Brain microvascular endothelial cell (primary cell): ENCODE measurements around the gene ST6GALNAC5.

Source experiments
- DNase-seq: peaks from one replicate; pipeline ENCODE4 v3.0.0-alpha.2; 2020
- H3K27ac ChIP-seq: fragments of 250-450 bp; sonication (Bioruptor Pico); 2 replicates; pipeline ENCODE4 v1.5.1; 2020; ENCODE audit warnings: mild to moderate bottlenecking, moderate library complexity
- H3K27me3 ChIP-seq: fragments of 250-450 bp; sonication (Bioruptor Pico); replicated peaks from 2 replicates; pipeline ENCODE4 v1.5.1; 2020; ENCODE audit warnings: mild to moderate bottlenecking
- H3K36me3 ChIP-seq: fragments of 250-450 bp; sonication (Bioruptor Pico); replicated peaks from 2 replicates; pipeline ENCODE4 v1.5.1; 2020; ENCODE audit warnings: mild to moderate bottlenecking
- H3K4me3 ChIP-seq: 2 replicates; pipeline ENCODE4 v1.5.1; 2011; ENCODE audit warnings: low read depth, mild to moderate bottlenecking, control low read depth, low read length, moderate library complexity
- CTCF ChIP-seq: IDR thresholded peaks from 2 replicates; pipeline ENCODE4 v1.5.1; 2011; ENCODE audit warnings: low read depth, mild to moderate bottlenecking, moderate library complexity, low read length, control low read depth, inconsistent platforms; ENCODE audit errors: missing control alignments
- in situ Hi-C: cut with HindIII; loops from 2 replicates; pipeline ENCODE4 v1.10.0; 2017; ENCODE audit warnings: low sequenced_read_pairs, low pct_ligation_motif_present

ST6GALNAC5 gene

GRCh38 chr1:76861149-76861548 lies 6.1 kb upstream of the ST6GALNAC5 start:
- in situ Hi-C loops: no loop called here
- no peak for DNase-seq
- TF ChIP-seq CTCF: no peak
- H3K27me3 ChIP-seq: peaks cover 4% of the 10 kb centered on the region
- H3K4me3 ChIP-seq: no peak overlapping the region
- no peak overlapping the region for H3K27ac ChIP-seq
- H3K36me3 ChIP-seq: no peaks in the 10 kb centered on the region

- peaks cover 8% of the 10 kb centered on the region for H3K27me3 ChIP-seq
Observed at GRCh38 chr1:76862447-76862846, 4.8 kb upstream of the ST6GALNAC5 start.

GRCh38 chr1:76864383-76864782 lies 2.9 kb upstream of the ST6GALNAC5 start:
- DNase-seq: no peak
- H3K27me3 ChIP-seq: peaks cover 28% of the 10 kb centered on the region
- H3K36me3 ChIP-seq: no peaks in the 10 kb centered on the region
- in situ Hi-C loops: no loop called here
- no peak for TF ChIP-seq CTCF
- H3K27ac ChIP-seq: no peak overlapping the region
- no peak overlapping the region for H3K4me3 ChIP-seq

More at GRCh38 chr1:76862447-76862846, 4.8 kb upstream of the ST6GALNAC5 start:
- DNase-seq: peak; percentile 54
- Histone ChIP-seq H3K36me3 (no peaks in the 10 kb centered on the region), H3K27ac (no peak overlapping the region), H3K4me3 (no peak overlapping the region)
- TF ChIP-seq CTCF: no peak
- in situ Hi-C loops: no loop called here

GRCh38 chr1:76865696-76866286 lies 1.5 kb upstream of the ST6GALNAC5 start:
- DNase-seq: no peak
- Histone ChIP-seq H3K27ac (no peak overlapping the region), H3K4me3 (no peak overlapping the region), H3K27me3 (peaks cover 34% of the 10 kb centered on the region), H3K36me3 (no peaks in the 10 kb centered on the region)
- TF ChIP-seq CTCF: no peak
- in situ Hi-C loops: no loop called here

DNA sequence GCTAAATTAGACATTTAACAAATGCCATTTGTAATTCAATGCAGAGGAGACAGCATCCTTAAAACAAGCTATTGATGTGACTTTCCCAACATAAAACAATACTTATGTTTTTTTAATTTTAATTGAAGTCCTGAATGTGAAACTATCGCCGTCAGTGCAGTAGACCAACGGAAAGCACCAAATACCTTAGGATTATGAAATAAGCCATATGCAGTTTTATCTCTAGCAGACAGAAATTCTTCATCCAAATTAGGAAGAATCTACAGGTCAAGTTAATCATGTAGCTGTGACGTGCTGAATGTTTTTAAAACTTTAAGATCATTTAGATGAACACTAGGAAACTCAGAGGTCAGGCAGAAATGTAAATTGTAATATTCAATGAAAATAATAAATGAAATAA lies 714 bp upstream of the ST6GALNAC5 start:
- H3K4me3 ChIP-seq: no peak overlapping the region
- no peak for TF ChIP-seq CTCF
- no peaks in the 10 kb centered on the region for H3K36me3 ChIP-seq
- in situ Hi-C loops: no loop called here
- H3K27ac ChIP-seq: no peak overlapping the region
- no peak for DNase-seq
- peaks cover 37% of the 10 kb centered on the region for H3K27me3 ChIP-seq
